ENCODE results near the gene ACSBG1. TPM values are rescaled to one million over a fixed set of nuclear protein-coding genes. Genes with fewer than 3 reads are reported as not detected.

The ACSBG1 gene, protein sequence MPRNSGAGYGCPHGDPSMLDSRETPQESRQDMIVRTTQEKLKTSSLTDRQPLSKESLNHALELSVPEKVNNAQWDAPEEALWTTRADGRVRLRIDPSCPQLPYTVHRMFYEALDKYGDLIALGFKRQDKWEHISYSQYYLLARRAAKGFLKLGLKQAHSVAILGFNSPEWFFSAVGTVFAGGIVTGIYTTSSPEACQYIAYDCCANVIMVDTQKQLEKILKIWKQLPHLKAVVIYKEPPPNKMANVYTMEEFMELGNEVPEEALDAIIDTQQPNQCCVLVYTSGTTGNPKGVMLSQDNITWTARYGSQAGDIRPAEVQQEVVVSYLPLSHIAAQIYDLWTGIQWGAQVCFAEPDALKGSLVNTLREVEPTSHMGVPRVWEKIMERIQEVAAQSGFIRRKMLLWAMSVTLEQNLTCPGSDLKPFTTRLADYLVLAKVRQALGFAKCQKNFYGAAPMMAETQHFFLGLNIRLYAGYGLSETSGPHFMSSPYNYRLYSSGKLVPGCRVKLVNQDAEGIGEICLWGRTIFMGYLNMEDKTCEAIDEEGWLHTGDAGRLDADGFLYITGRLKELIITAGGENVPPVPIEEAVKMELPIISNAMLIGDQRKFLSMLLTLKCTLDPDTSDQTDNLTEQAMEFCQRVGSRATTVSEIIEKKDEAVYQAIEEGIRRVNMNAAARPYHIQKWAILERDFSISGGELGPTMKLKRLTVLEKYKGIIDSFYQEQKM
- total RNA-seq (2014; rRNA removed; shearing (Covaris generic)): not detected in 2 replicates

GRCh38 chr15:78234515-78235040 lies at the start of gene ACSBG1:
Gene ACSBG1, minus strand, starts transcription at chr15:78234565. Its CDS starts 64 bp downstream, at chr15:78234501.
- DNase-seq (ENCODE audit: low read depth): no peak

DNA sequence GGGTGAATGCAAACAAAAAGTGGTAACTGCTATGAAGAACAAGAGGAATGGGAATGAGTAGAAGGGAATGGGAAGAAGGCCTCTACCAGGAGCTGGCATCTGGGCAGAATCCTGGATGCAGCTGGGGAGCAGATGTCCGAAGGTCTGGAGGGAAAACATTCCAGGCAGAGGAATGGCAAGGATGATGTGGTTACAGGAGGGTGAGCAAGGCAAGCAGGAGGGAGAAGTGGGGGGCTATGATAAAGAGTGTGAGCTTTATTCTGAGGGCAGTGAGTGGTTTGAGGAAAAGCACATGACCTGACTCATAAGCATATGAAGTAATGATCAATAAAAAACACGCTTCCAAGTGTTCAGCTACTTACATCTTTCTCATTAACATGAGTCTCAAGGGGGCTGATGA lies 48.0 kb upstream of the ACSBG1 start:
- no peak for DNase-seq (ENCODE audit: low read depth)

DNA sequence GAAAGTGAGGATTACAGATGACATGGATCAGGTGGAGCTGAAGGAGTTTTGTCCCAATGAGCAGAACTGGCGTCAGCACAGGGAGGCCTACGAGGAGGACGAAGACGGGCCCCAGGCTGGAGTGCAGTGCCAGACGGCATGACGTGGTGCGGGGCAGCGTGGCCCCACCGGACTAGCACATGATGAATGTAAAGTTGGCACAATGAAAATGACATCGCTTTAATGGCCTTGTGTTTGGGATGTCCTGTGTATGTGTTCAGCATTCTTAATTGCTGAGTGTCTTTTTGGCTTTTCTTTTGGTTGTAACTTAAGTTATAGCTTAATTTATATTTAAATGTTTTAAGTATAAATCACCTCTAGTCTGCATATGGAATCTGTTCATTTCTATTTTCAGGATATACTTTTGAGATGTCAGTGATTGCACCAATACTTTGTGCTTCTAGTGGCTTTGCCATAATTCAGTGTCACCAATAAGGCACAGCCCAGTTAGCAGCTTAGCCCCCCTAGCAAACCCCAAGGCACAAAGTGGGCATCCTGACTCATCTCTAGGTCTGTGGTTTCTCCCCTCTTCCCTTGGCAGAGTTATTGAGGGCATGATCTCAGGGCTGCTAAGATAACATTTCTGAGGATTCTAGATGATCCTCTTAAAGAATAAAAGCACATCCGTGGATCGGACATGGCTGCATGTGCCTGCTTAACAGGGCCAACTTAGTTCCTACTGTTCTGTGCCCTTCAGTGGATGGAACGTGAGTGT lies 46.1 kb upstream of the ACSBG1 start:
- no peak for DNase-seq (ENCODE audit: low read depth)

GRCh38 chr15:78276064-78276943 lies 41.9 kb upstream of the ACSBG1 start:
- DNase-seq (ENCODE audit: low read depth): no peak

DNA sequence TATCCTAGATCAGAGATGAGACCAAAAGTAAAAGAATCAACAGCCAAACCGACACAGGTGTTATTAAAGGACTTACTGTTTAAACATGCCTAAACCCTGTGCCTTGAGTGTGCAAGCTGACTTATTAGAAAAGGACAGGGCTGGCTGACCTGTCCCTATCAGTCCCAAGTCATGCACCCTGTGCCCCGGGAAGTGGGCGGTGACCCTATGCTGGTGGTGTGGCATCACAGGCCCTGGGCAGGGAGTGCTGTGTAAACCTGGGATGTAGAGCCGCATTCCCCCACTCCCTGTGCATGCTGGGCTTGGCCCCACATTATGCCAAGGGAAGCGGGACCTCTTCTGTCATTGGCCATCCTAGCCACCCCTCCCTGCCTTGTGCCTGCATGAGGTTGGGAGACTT lies 40.6 kb upstream of the ACSBG1 start:
- no peak for DNase-seq (ENCODE audit: low read depth)

DNA sequence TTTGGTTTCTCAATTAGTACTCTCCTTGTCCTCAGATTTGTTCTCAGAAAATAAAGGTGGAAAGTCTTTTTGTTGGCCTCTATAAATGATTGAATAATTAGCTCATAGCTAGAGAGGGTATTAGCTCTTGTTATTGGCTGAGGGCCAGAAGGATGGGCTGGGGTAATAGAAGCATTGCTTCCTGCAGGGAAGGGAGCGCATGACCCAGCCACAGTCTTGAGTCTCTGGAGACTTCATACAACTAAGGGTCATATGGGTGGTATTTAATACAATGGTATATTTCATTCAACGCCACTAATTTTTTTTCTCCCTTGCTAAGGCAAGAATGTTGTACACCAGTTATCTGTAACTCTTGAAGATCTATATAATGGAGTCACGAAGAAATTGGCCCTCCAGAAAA lies 38.4 kb upstream of the ACSBG1 start:
- no peak for DNase-seq (ENCODE audit: low read depth)

- DNase-seq (ENCODE audit: low read depth): no peak
Measured at GRCh38 chr15:78272316-78272715, 38.0 kb upstream of the ACSBG1 start.

GRCh38 chr15:78266806-78267205 lies 32.4 kb upstream of the ACSBG1 start:
- DNase-seq (ENCODE audit: low read depth): no peak

- no peak for DNase-seq (ENCODE audit: low read depth)
Measured at GRCh38 chr15:78266229-78266628, 31.9 kb upstream of the ACSBG1 start.

GRCh38 chr15:78265752-78266224 lies 31.4 kb upstream of the ACSBG1 start:
- DNase-seq (ENCODE audit: low read depth): no peak

GRCh38 chr15:78265137-78265460 lies 30.7 kb upstream of the ACSBG1 start:
- DNase-seq (ENCODE audit: low read depth): no peak

DNA sequence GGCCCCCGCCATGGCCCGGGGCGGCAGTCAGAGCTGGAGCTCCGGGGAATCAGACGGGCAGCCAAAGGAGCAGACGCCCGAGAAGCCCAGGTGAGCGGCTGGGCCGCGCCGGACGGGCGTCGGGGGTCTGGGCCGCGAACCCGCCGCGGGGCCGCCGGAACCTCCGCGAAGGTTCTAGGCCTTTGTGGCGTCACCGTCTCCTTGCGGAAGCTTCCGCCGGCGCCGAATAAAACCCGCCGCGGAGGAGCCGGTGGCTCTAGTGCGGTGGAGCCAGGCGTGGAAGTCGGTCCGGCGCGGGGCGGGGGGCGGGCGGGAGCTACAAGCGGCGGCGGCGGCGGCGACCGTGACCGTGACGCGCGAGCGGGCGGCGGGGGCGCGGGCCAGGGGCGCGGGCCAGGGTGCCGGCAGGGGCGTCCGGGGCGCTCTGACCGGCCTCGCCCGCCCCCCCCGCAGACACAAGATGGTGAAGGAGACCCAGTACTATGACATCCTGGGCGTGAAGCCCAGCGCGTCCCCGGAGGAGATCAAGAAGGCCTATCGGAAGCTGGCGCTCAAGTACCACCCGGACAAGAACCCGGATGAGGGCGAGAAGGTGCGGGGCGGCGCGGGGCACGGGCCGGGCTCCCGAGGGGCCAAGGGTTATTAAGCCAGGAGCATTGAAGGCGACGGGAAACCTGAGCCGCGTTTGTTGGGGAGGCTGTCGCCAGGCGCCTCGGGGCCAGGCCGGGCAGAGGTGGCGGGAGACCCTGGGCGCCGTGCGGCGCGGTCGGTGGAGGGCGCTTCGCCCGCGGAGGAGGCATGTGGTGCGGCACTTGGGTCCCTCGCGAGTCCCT lies 30.2 kb upstream of the ACSBG1 start, which contains the start of gene DNAJA4:
TSS of gene DNAJA4 (plus strand) at position 259 of the 833 bp plus-strand sequence. CDS start at position 461, 202 bp downstream.
- peak; percentile 11 for DNase-seq (ENCODE audit: low read depth)

- DNase-seq (ENCODE audit: low read depth): no peak
Measured at GRCh38 chr15:78263907-78264303, 29.5 kb upstream of the ACSBG1 start.

GRCh38 chr15:78263351-78263781 lies 29.0 kb upstream of the ACSBG1 start:
- DNase-seq (ENCODE audit: low read depth): no peak

DNA sequence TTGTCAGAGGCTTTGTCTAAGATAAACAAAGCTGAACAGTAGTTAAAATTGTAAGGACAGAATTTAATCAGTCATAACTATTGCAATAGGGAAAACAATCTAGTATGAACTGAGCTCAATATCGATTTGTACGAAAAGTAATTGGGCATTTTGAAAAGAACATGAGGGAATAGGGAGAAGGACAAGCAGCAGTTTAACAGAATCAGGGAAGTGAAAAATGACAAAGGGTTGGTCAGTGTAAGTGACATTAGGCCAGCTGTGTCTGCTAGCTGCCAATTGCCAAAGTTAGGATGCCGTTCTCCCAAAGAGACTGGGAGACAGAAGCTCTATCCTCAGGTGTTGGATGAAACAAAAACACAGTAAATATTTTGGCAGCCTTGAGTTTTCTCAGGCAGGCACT lies 26.7 kb upstream of the ACSBG1 start:
- no peak for DNase-seq (ENCODE audit: low read depth)

DNA sequence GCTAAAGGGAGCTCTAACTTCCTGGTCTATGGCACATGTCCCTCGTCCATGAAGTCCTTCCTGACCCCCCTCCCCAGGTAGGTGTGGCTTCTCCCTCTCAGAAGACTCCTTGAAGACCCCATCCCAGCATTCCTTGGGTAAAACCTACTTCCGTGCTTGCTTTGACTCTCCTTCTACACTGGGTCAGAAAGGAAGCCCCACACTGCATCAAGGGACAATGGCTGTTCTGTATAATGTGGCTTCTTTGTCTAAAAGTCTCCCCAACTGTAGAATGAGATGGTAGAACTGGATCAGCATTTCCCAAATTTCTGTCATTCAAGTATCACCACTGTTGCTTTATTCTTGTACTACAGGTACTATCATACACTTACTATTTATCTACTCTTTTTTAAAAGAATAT lies 26.1 kb upstream of the ACSBG1 start:
- DNase-seq (ENCODE audit: low read depth): no peak

GRCh38 chr15:78259232-78259631 lies 24.9 kb upstream of the ACSBG1 start:
- no peak for DNase-seq (ENCODE audit: low read depth)

GRCh38 chr15:78257681-78258080 lies 23.3 kb upstream of the ACSBG1 start:
- DNase-seq (ENCODE audit: low read depth): no peak

- DNase-seq (ENCODE audit: low read depth): no peak
Measured at GRCh38 chr15:78256044-78256437, 21.7 kb upstream of the ACSBG1 start.

- no peak for DNase-seq (ENCODE audit: low read depth)
Measured at GRCh38 chr15:78255421-78256043, 21.2 kb upstream of the ACSBG1 start.
